Panc1 (cell line): ENCODE measurements around the gene BICD1. TPM values are rescaled to one million over a fixed set of nuclear protein-coding genes. Genes with fewer than 3 reads are reported as not detected.

Source experiments
- ATAC-seq: fragments of 200-7000 bp; cut with Tn5 transposase; 2 replicates; pipeline ENCODE4 v1.9.1; 2020; ENCODE audit warnings: mild to moderate bottlenecking, moderate library complexity
- BruUV-seq: library from RNA; stranded (reverse); fragments of 400-500 nt; replicated peaks from 2 replicates; lab custom pipeline; 2021; lab: Mats Ljungman, UMichigan
- CTCF ChIA-PET: fragments of 300-600 bp; sonication (Branson Sonifier 250); formaldehyde crosslinking; loops from one replicate; lab custom pipeline; 2022; ENCODE audit warnings: antibody characterized with exemption; lab: Charles Lee
- POLR2A ChIA-PET: fragments of 300-600 bp; sonication (Branson Sonifier 250); formaldehyde crosslinking; loops from one replicate; lab custom pipeline; 2022; ENCODE audit warnings: antibody characterized with exemption; lab: Charles Lee
- DNase-seq: peaks from one replicate; pipeline ENCODE4 v3.0.0-alpha.2; 2010; ENCODE audit warnings: low read depth, low spot score
- H3K27ac ChIP-seq: 2 replicates; pipeline ENCODE4 v1.5.1; 2011; ENCODE audit warnings: mild to moderate bottlenecking, low read length, inconsistent platforms
- H3K27me3 ChIP-seq: fragments of 200-500 bp; sonication (Bioruptor generic); 2 replicates; pipeline ENCODE4 v1.6.0; 2014; ENCODE audit warnings: low read length, inconsistent platforms; ENCODE audit not compliant: control insufficient read depth, insufficient read depth
- H3K36me3 ChIP-seq: fragments of 200-500 bp; sonication (Bioruptor generic); 2 replicates; pipeline ENCODE4 v1.5.1; 2014; ENCODE audit warnings: inconsistent platforms, mild to moderate bottlenecking, low read length, moderate library complexity; ENCODE audit not compliant: control insufficient read depth, insufficient read depth
- H3K4me1 ChIP-seq: 2 replicates; pipeline ENCODE4 v1.5.1; 2011; ENCODE audit warnings: inconsistent platforms, mild to moderate bottlenecking, low read length, moderate library complexity; ENCODE audit not compliant: control insufficient read depth, insufficient read depth
- H3K4me3 ChIP-seq, 2 experiments: 2 replicates each; pipeline ENCODE4 v1.5.1; 2011 to 2012; ENCODE audit warnings: low read depth in 2 of 2, low read length in 2 of 2, mild to moderate bottlenecking in 2 of 2, inconsistent platforms in 1 of 2, moderate library complexity in 1 of 2
- H3K9me3 ChIP-seq: fragments of 200-500 bp; sonication (Bioruptor generic); 2 replicates; pipeline ENCODE4 v1.5.1; 2014; ENCODE audit warnings: low read depth, mild to moderate bottlenecking, inconsistent platforms, low read length, moderate library complexity; ENCODE audit not compliant: control insufficient read depth, insufficient read depth
- POLR2AphosphoS5 ChIP-seq: IDR thresholded peaks from 2 replicates; pipeline ENCODE4 v1.6.1; 2012; ENCODE audit warnings: mild to moderate bottlenecking, low read depth, low read length, moderate library complexity
- SIN3A ChIP-seq: IDR thresholded peaks from 2 replicates; pipeline ENCODE4 v1.6.1; 2012; ENCODE audit warnings: low read depth, mild to moderate bottlenecking, low read length, moderate library complexity, borderline replicate concordance; ENCODE audit not compliant: insufficient read depth
- TCF7L2 ChIP-seq: IDR thresholded peaks from 2 replicates; pipeline ENCODE4 v1.6.1; 2011; ENCODE audit warnings: mild to moderate bottlenecking, low read depth, low read length, inconsistent platforms
- in situ Hi-C: cut with HindIII; loops from 2 replicates; pipeline ENCODE4 v1.10.0; 2016; ENCODE audit warnings: low sequenced_read_pairs, low pct_unique_long_range_greater_than_20kb
- intact Hi-C: fragments of 100-400 bp; cut with micrococcal nuclease; formaldehyde crosslinking; loops from one replicate; pipeline ENCODE4 v1.10.0; 2022; ENCODE audit not compliant: unreplicated experiment
- total RNA-seq: library from RNA; stranded (reverse); gene quantifications from one replicate; pipeline ENCODE4 v1.2.1, GENCODE V29; 2021; ENCODE audit not compliant: unreplicated experiment
- TF ChIP-seq, protein P1 (sequence below): fragments of 450-650 bp; IDR thresholded peaks from 2 replicates; pipeline ENCODE4 v1.5.1; 2017; ENCODE audit warnings: mild to moderate bottlenecking
- TF ChIP-seq, protein P2 (sequence below), 2 experiments: IDR thresholded peaks; 2 replicates each; pipeline ENCODE4 v1.6.1; 2011 to 2012; ENCODE audit warnings: low read depth in 2 of 2, control low read depth in 1 of 2, low read length in 1 of 2, mild to moderate bottlenecking in 1 of 2, moderate library complexity in 1 of 2; ENCODE audit not compliant: insufficient read depth in 1 of 2

Gene BICD1
- total RNA-seq, 1 experiment from 2014 or later = 40.0 TPM

DNA sequence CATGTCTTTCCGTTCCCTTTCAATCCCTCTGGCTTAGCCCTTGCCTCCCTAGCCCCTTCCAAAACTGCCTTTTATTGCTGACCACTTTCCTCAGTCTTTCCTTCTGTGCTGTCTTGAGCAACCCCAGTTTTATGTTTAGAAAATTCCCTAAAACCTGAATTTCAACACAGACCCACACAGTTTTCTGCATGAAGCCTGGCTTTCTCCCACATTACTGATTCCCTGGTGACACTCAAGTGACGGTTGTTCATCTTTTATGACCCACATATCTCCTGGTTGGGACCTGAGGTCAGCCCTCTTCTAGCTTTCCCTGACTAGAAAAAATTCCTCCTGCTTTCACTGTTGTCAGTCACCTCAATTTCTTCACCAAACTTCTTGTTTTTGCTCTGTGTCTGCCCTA lies 313.7 kb downstream of the BICD1 start:
- DNase-seq (no peak), ATAC-seq (no peak)
- Histone ChIP-seq H3K4me3 (no peak overlapping the region), H3K27ac (no peak overlapping the region), H3K4me1 (no peaks in the 10 kb centered on the region), H3K36me3 (no peaks in the 10 kb centered on the region), H3K27me3 (no peaks in the 10 kb centered on the region), H3K9me3 (no peaks in the 10 kb centered on the region)
- TF ChIP-seq, protein P1, sequence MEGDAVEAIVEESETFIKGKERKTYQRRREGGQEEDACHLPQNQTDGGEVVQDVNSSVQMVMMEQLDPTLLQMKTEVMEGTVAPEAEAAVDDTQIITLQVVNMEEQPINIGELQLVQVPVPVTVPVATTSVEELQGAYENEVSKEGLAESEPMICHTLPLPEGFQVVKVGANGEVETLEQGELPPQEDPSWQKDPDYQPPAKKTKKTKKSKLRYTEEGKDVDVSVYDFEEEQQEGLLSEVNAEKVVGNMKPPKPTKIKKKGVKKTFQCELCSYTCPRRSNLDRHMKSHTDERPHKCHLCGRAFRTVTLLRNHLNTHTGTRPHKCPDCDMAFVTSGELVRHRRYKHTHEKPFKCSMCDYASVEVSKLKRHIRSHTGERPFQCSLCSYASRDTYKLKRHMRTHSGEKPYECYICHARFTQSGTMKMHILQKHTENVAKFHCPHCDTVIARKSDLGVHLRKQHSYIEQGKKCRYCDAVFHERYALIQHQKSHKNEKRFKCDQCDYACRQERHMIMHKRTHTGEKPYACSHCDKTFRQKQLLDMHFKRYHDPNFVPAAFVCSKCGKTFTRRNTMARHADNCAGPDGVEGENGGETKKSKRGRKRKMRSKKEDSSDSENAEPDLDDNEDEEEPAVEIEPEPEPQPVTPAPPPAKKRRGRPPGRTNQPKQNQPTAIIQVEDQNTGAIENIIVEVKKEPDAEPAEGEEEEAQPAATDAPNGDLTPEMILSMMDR = no peak
- TF ChIP-seq, protein P2, sequence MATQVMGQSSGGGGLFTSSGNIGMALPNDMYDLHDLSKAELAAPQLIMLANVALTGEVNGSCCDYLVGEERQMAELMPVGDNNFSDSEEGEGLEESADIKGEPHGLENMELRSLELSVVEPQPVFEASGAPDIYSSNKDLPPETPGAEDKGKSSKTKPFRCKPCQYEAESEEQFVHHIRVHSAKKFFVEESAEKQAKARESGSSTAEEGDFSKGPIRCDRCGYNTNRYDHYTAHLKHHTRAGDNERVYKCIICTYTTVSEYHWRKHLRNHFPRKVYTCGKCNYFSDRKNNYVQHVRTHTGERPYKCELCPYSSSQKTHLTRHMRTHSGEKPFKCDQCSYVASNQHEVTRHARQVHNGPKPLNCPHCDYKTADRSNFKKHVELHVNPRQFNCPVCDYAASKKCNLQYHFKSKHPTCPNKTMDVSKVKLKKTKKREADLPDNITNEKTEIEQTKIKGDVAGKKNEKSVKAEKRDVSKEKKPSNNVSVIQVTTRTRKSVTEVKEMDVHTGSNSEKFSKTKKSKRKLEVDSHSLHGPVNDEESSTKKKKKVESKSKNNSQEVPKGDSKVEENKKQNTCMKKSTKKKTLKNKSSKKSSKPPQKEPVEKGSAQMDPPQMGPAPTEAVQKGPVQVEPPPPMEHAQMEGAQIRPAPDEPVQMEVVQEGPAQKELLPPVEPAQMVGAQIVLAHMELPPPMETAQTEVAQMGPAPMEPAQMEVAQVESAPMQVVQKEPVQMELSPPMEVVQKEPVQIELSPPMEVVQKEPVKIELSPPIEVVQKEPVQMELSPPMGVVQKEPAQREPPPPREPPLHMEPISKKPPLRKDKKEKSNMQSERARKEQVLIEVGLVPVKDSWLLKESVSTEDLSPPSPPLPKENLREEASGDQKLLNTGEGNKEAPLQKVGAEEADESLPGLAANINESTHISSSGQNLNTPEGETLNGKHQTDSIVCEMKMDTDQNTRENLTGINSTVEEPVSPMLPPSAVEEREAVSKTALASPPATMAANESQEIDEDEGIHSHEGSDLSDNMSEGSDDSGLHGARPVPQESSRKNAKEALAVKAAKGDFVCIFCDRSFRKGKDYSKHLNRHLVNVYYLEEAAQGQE (IDR thresholded peaks at IDR 0.05; ENCODE audit: insufficient read depth in 1 of 2, low read depth in 2 of 2, low read length in 1 of 2) = no peak
- TF ChIP-seq POLR2AphosphoS5 (no peak), SIN3A (no peak), TCF7L2 (no peak)
- in situ Hi-C loops = no loop called here
- intact Hi-C loops = no loop called here
- no TSS peak for BruUV-seq
- POLR2A ChIA-PET = no interaction called here
- CTCF ChIA-PET = no interaction called here

DNA sequence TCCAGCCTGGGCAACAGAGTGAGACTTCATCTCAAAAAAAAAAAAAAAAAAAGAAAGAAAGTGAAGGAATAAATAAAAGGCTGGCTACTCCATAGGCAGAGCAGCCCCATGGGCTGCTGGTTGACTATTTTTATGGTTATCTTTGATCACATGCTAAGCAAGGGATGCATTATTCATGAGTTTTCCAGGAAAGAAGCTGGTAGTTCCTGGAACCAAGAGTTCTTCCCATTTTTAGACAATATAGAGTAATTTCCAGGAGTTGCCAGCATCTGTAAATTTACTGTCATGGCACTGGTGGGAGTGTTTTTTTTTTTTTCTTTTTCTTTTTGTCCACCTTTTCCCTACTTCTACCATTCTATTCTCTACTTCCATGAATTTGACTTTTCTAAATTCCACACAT lies 316.9 kb downstream of the BICD1 start:
- no peaks in the 10 kb centered on the region for H3K36me3 ChIP-seq
- POLR2A ChIA-PET = no interaction called here
- no peak for ATAC-seq

More for the DNA sequence above, 316.9 kb downstream of the BICD1 start:
- Histone ChIP-seq H3K27ac (no peak overlapping the region), H3K9me3 (no peaks in the 10 kb centered on the region), H3K27me3 (no peaks in the 10 kb centered on the region), H3K4me3 (no peak overlapping the region), H3K4me1 (no peaks in the 10 kb centered on the region)
- in situ Hi-C loops = no loop called here
- TF ChIP-seq TCF7L2 = no peak
- TF ChIP-seq, protein P1 = no peak
- TF ChIP-seq POLR2AphosphoS5 = no peak
- TF ChIP-seq, protein P2 (IDR thresholded peaks at IDR 0.05; ENCODE audit: insufficient read depth in 1 of 2, low read depth in 2 of 2, low read length in 1 of 2) = no peak
- TF ChIP-seq SIN3A = no peak
- BruUV-seq = no TSS peak
- no peak for DNase-seq
- intact Hi-C loops = no loop called here
- CTCF ChIA-PET = no interaction called here
